ENCODE data around the gene OR6B1.
"Not testable (repeated sequence)": the region's sequence is repeated elsewhere in the genome, so short reads cannot be mapped to it uniquely, and the experiment has no call there.

The OR6B1 gene

DNA sequence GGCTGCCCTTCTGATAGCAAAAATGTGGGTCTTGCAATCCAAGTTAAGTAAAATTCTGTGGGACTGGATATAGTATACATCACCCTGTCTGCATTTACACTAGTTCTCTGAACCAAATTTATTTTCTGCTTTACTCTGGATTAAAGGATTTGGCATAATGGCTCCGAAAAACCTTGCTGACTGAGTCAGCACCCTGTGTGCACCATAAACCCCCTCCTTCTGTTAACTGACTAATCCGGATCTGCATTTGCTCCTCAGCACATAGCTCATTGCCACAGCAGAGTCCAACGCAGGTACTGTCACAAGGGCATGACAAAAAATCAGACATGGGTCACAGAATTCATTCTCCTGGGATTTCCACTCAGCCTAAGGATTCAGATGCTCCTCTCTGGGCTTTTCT, 50.0 kb downstream of the OR6B1 start:
- DNase-seq = peak; percentile 30

DNA sequence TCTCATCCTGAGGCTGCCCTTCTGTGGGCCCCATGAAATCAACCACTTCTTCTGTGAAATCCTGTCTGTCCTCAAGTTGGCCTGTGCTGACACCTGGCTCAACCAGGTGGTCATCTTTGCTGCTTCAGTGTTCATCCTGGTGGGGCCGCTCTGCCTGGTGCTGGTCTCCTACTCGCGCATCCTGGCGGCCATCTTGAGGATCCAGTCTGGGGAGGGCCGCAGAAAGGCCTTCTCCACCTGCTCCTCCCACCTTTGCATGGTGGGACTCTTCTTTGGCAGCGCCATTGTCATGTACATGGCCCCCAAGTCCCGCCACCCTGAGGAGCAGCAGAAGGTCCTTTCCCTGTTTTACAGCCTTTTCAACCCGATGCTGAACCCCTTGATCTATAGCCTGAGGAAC, 50.8 kb downstream of the OR6B1 start:
- not testable (repeated sequence) for DNase-seq

DNA sequence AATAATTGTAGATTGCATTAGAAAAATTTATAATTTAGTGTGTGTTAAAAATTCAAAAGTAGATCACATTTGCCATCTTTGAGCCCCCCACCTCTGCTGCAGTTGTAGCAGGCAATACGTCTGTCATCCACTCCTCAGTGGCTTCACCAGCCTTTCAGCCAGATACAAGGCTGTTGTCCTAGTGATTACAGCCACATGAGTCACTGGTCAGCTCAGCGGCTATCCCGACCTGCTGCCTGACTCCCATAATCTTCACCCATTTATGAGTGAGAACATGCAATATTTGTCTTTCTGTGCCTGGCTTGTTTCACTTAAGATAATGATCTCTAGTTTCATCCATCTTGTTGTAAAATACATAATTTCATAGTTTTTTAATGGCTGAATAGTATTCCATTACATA, 57.8 kb downstream of the OR6B1 start:
- peak; percentile 11 for DNase-seq
